ENCODE measurements around the gene FRY. TPM values are rescaled to one million over a fixed set of nuclear protein-coding genes. Genes with fewer than 3 reads are reported as not detected.

FRY gene
- total RNA-seq, 2 donors from 2014 or later = 32.0 to 45.4 TPM

DNA sequence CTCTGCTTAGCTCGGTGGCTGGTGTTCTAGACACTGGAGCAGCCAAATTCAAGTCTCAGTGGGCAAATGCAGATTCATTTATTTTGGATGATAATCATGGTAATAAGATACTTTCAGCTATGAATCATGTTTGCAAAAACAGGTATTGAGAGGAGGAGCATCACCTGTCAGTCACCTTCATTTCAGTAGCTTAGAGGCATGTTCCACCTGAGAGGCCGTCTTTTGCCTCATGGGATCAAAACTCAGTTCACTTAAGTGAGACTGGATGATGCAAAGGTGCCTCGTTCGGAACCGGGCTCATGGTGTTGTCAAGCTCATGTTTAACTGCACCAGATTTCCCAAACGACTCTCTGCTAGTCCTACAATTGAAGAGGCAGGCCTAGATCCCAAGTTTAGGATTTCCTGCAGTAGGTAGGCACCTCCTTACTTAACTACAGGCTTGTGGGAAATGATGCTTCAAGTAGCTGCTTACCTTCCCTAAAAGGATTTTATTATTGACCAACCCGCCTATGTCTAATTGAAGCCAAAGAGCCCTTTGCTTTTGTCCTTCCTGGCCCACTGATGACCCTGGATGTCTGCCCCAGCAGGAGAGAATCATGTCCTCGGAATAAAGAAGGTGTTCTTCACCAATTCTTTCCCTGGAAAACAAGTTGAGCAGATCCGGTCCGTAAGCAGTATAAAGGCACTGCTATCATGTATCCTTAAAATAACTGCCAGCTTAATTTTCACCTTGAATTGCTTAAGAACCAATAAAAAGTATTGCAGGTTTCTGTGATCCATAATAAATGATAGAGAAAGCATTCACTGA is 223.5 kb downstream of the FRY start:
- H3K9me3 ChIP-seq = no peaks in the 10 kb centered on the region
- no peak for DNase-seq
- H3K36me3 ChIP-seq (replicated peaks in 1 of 2; ENCODE audit: insufficient read depth in 1 of 2, low read depth in 2 of 2) = no peaks in the 10 kb centered on the region
- TF ChIP-seq, protein P1, sequence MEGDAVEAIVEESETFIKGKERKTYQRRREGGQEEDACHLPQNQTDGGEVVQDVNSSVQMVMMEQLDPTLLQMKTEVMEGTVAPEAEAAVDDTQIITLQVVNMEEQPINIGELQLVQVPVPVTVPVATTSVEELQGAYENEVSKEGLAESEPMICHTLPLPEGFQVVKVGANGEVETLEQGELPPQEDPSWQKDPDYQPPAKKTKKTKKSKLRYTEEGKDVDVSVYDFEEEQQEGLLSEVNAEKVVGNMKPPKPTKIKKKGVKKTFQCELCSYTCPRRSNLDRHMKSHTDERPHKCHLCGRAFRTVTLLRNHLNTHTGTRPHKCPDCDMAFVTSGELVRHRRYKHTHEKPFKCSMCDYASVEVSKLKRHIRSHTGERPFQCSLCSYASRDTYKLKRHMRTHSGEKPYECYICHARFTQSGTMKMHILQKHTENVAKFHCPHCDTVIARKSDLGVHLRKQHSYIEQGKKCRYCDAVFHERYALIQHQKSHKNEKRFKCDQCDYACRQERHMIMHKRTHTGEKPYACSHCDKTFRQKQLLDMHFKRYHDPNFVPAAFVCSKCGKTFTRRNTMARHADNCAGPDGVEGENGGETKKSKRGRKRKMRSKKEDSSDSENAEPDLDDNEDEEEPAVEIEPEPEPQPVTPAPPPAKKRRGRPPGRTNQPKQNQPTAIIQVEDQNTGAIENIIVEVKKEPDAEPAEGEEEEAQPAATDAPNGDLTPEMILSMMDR (IDR thresholded peaks at IDR 0.05) = no peak
- TF ChIP-seq POLR2A (IDR thresholded peaks at IDR 0.05) = no peak
- H3K27me3 ChIP-seq = no peaks in the 10 kb centered on the region
- no peak overlapping the region for H3K4me3 ChIP-seq
- no peak for ATAC-seq
- intact Hi-C loops (cut with DNase I) = no loop called here
- WGBS, 2 donors = 50 to 58% methylated on average over 10 of the region's 10 CpGs
- H3K27ac ChIP-seq = peak overlapping the region in 3 of 4 donors; percentile 75 to 85 (median 81)
- H3K4me1 ChIP-seq = peaks cover 39% of the 10 kb centered on the region

DNA sequence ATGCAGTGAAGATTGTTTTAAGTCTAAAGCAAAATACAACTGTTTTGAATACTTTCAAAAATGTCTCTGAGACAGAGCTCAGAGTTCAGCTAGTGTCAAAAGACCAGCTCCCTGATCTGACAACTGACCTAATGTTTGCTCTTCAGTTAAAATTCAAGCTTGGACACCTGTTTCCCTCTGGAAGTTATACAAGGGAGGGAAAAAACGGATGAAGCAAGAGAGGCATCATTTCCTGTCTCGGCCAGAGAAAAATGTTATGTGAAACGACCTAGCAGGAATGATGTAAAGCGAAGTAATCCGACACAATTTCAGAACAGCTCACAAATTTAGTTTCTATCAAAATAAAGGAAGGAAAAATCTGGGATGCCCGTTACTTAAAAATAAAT is 224.1 kb downstream of the FRY start:
- peak overlapping the region in 3 of 4 donors; percentile 75 to 85 (median 81) for H3K27ac ChIP-seq
- TF ChIP-seq, protein P1 (IDR thresholded peaks at IDR 0.05) = no peak
- no peak for TF ChIP-seq POLR2A (IDR thresholded peaks at IDR 0.05)
- no peak overlapping the region for H3K4me3 ChIP-seq
- intact Hi-C loops (cut with DNase I) = no loop called here
- H3K4me1 ChIP-seq = peaks cover 39% of the 10 kb centered on the region
- no peak for DNase-seq
- peak; percentile 17 for ATAC-seq
- no peaks in the 10 kb centered on the region for H3K9me3 ChIP-seq
- 38 to 46% methylated on average over 6 of the region's 6 CpGs for WGBS, 2 donors
- no peaks in the 10 kb centered on the region for H3K27me3 ChIP-seq
- H3K36me3 ChIP-seq (replicated peaks in 1 of 2; ENCODE audit: insufficient read depth in 1 of 2, low read depth in 2 of 2) = no peaks in the 10 kb centered on the region

DNA sequence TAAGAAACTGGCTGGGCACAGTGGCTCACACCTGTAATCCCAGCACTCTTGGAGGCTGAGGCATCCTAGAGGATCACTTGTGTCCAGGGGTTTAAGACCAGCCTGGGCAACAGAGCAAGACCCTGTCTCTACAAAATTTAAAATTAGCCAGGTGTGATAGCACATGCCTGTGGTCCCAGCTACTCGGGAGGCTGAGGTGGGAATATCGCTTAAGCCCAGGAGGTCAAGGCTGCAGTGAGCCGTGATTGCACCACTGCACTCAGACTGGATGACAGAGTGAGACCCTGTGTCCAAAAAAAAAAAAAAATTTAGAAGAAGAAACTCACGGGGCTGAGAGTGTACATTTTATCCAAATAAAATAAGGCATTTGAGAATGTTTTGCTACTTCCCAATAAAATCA is 224.7 kb downstream of the FRY start:
- no peak for DNase-seq
- whole genome bisulfite sequencing, 2 donors = 56 to 60% methylated on average over 4 of the region's 4 CpGs
- intact Hi-C loops (cut with DNase I) = no loop called here
- TF ChIP-seq, protein P1 (IDR thresholded peaks at IDR 0.05) = no peak
- no peak for TF ChIP-seq POLR2A (IDR thresholded peaks at IDR 0.05)
- H3K27ac ChIP-seq = peak overlapping the region in 1 of 4 donors; percentile 85
- no peaks in the 10 kb centered on the region for H3K27me3 ChIP-seq
- H3K4me1 ChIP-seq = peaks cover 39% of the 10 kb centered on the region
- no peak for ATAC-seq
- no peaks in the 10 kb centered on the region for H3K36me3 ChIP-seq (replicated peaks in 1 of 2; ENCODE audit: insufficient read depth in 1 of 2, low read depth in 2 of 2)
- H3K4me3 ChIP-seq = no peak overlapping the region
- H3K9me3 ChIP-seq = no peaks in the 10 kb centered on the region

DNA sequence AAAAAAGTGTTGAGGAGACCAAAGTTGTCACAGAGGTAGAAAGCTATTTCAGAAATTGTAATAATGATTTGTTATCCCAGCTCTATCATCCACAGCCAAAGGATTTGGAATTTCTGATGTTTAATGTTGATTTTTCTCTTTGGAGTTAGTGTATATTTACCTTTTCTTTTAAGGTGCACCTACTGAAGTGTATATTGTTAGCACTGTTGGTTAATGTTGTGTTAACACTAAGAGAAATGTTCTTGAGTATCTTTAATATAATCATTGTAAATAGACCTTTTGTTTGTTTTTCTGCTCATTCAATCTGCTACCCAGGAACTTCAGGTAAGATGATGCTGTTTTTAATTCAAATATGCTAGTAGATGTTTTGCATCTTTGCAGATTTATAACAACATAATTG is 226.1 kb downstream of the FRY start:
- ATAC-seq (no peak), DNase-seq (no peak)
- Histone ChIP-seq H3K9me3 (no peaks in the 10 kb centered on the region), H3K4me1 (peaks cover 38% of the 10 kb centered on the region), H3K27me3 (no peaks in the 10 kb centered on the region), H3K27ac (no peak overlapping the region), H3K36me3 (replicated peaks in 1 of 2; ENCODE audit: insufficient read depth in 1 of 2, low read depth in 2 of 2) (peaks cover 0 to 3% of the 10 kb centered on the region in 2 donors), H3K4me3 (no peak overlapping the region)
- intact Hi-C loops (cut with DNase I) = no loop called here
- TF ChIP-seq, protein P1 (IDR thresholded peaks at IDR 0.05) = no peak
- TF ChIP-seq POLR2A (IDR thresholded peaks at IDR 0.05) = no peak

DNA sequence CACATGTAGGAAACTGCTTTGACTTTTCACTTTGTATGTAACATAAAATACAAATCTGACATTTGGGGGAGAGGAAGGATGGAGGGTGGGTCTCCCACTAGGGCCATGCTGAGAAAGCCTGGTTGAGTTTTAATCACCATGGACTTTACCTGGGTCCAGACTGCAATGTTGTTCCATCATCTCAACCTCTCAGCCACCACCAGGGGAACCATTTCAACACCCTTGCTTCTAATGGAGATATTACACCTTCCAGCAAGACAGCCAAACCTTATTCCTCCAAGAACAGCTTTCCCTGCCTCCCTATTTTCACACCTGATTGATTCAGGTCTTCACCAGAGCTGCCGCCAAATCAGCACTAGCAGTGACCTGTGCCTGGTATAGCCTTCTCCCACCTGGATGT is 227.5 kb downstream of the FRY start:
- ATAC-seq = no peak
- Histone ChIP-seq H3K4me3 (no peak overlapping the region), H3K36me3 (replicated peaks in 1 of 2; ENCODE audit: insufficient read depth in 1 of 2, low read depth in 2 of 2) (peaks cover 0 to 3% of the 10 kb centered on the region in 2 donors), H3K27ac (no peak overlapping the region), H3K9me3 (no peaks in the 10 kb centered on the region), H3K27me3 (no peaks in the 10 kb centered on the region), H3K4me1 (peaks cover 24% of the 10 kb centered on the region)
- DNase-seq = no peak
- WGBS, 2 donors = 93 to 100% methylated on average over 1 of the region's 1 CpG
- TF ChIP-seq POLR2A (IDR thresholded peaks at IDR 0.05) = no peak
- TF ChIP-seq, protein P1 (IDR thresholded peaks at IDR 0.05) = peak in 3 of 7 experiments; percentile 7 to 11 (median 7)
- intact Hi-C loops (cut with DNase I) = no loop called here
